ENCODE measurements around the gene PDGFA. TPM values are rescaled to one million over a fixed set of nuclear protein-coding genes. Genes with fewer than 3 reads are reported as not detected.

The PDGFA gene
- total and polyA plus RNA-seq, 12 donors: 2.9 to 28.6 (median 13.6) TPM

GRCh38 chr7:566100-566499 is 46.5 kb upstream of the PDGFA start:
- intact Hi-C loops (cut with DNase I): no loop called here
- peaks cover 3% of the 10 kb centered on the region for H3K27me3 ChIP-seq
- H3K36me3 ChIP-seq (replicated peaks in 1 of 2): no peaks in the 10 kb centered on the region
- no peak overlapping the region for H3K27ac ChIP-seq
- H3K4me3 ChIP-seq: no peak overlapping the region
- H3K4me1 ChIP-seq (replicated peaks in 1 of 2): peaks cover 0 to 4% of the 10 kb centered on the region in 2 donors
- no peak for TF ChIP-seq POLR2A (IDR thresholded peaks at IDR 0.05)
- TF ChIP-seq, protein P1, sequence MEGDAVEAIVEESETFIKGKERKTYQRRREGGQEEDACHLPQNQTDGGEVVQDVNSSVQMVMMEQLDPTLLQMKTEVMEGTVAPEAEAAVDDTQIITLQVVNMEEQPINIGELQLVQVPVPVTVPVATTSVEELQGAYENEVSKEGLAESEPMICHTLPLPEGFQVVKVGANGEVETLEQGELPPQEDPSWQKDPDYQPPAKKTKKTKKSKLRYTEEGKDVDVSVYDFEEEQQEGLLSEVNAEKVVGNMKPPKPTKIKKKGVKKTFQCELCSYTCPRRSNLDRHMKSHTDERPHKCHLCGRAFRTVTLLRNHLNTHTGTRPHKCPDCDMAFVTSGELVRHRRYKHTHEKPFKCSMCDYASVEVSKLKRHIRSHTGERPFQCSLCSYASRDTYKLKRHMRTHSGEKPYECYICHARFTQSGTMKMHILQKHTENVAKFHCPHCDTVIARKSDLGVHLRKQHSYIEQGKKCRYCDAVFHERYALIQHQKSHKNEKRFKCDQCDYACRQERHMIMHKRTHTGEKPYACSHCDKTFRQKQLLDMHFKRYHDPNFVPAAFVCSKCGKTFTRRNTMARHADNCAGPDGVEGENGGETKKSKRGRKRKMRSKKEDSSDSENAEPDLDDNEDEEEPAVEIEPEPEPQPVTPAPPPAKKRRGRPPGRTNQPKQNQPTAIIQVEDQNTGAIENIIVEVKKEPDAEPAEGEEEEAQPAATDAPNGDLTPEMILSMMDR (IDR thresholded peaks at IDR 0.05): no peak
- no peaks in the 10 kb centered on the region for H3K9me3 ChIP-seq (replicated peaks in 1 of 3)
- WGBS, 4 donors: 89 to 100% (median 96%) methylated on average over 1 of the region's 1 CpG
- no peak for DNase-seq

DNA sequence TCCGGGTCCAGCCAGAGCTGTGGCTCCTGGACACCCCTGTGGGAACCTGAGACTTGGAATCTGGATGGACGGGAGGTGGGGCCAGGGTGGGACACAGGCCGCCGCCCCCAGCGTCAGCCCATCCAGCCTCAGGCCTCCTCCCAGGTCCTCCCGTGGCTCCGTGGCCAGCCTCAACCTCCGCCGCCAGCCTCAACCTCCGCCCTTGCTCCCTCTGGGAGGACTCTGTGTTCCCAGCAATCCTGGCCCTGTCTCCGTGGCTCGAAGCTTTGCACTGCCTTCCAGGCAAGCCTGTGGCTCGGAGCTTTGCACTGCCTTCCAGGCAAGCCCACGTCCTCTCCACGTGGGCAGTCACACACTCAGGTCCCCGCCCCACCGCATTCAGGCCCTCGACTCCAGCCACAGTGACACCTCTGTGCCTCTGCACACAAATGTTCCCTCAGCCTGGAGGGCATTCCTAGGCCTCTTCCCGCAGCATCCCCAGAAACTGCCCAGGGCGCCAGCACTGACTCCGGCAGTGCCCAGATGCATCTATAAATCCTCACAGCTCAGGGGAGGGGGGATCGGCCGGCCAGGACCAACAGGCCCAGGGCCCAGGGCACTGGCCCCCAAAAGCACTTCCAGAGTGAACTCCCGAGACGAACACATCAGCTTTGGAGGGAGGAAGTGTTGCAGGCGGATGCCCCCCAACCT is 44.7 kb upstream of the PDGFA start:
- WGBS, 4 donors: 81 to 88% (median 86%) methylated on average over 17 to 26 of the region's 26 CpGs
- no peaks in the 10 kb centered on the region for H3K9me3 ChIP-seq (replicated peaks in 1 of 3)
- no peaks in the 10 kb centered on the region for H3K36me3 ChIP-seq (replicated peaks in 1 of 2)
- intact Hi-C loops (cut with DNase I): no loop called here
- H3K4me3 ChIP-seq: no peak overlapping the region
- peaks cover 0 to 4% of the 10 kb centered on the region in 2 donors for H3K4me1 ChIP-seq (replicated peaks in 1 of 2)
- H3K27me3 ChIP-seq: peaks cover 7% of the 10 kb centered on the region
- no peak for DNase-seq
- no peak for TF ChIP-seq POLR2A (IDR thresholded peaks at IDR 0.05)
- TF ChIP-seq, protein P1 (IDR thresholded peaks at IDR 0.05): no peak
- H3K27ac ChIP-seq: no peak overlapping the region

DNA sequence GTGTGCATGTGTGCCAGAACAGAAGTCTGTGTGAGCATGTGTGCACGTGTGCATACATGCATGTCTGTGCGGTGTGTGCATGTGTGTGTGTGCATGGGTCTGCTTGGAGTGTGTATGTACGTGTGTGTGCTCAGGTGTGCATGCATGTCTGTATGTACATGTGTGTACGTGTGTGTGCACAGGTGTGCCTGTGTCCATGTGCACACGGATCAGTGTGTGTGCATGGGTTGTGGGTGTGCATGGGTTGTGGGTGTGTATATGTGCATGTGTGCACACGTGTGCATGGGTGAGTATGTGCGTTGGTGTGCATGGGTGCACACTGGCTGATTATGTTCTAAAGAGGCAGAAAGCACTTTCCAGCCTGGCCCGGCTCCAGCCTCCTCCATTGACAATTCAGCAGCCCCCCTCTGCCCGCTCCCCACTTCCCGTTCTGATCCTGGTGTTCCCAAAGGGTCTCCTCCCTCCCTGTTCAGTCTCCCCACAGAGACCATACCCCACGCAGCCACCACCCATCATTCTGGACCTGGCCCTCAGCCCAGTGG is 44.1 kb upstream of the PDGFA start:
- H3K4me1 ChIP-seq (replicated peaks in 1 of 2): peaks cover 0 to 4% of the 10 kb centered on the region in 2 donors
- no peaks in the 10 kb centered on the region for H3K36me3 ChIP-seq (replicated peaks in 1 of 2)
- no peak for DNase-seq
- TF ChIP-seq POLR2A (IDR thresholded peaks at IDR 0.05): no peak
- TF ChIP-seq, protein P1 (IDR thresholded peaks at IDR 0.05): no peak
- no peak overlapping the region for H3K27ac ChIP-seq
- H3K4me3 ChIP-seq: no peak overlapping the region
- no peaks in the 10 kb centered on the region for H3K9me3 ChIP-seq (replicated peaks in 1 of 3)
- H3K27me3 ChIP-seq: peaks cover 11% of the 10 kb centered on the region
- intact Hi-C loops (cut with DNase I): no loop called here
- 79 to 87% (median 85%) methylated on average over 9 to 11 of the region's 11 CpGs for WGBS, 4 donors

GRCh38 chr7:562789-563628 is 43.4 kb upstream of the PDGFA start:
- Histone ChIP-seq H3K4me3 (no peak overlapping the region), H3K27ac (no peak overlapping the region), H3K36me3 (replicated peaks in 1 of 2) (no peaks in the 10 kb centered on the region), H3K27me3 (peaks cover 14% of the 10 kb centered on the region), H3K4me1 (replicated peaks in 1 of 2) (peaks cover 0 to 4% of the 10 kb centered on the region in 2 donors), H3K9me3 (replicated peaks in 1 of 3) (no peaks in the 10 kb centered on the region)
- intact Hi-C loops (cut with DNase I): no loop called here
- 88 to 93% (median 89%) methylated on average over 11 to 17 of the region's 17 CpGs for WGBS, 4 donors
- TF ChIP-seq POLR2A (IDR thresholded peaks at IDR 0.05): no peak
- TF ChIP-seq, protein P1 (IDR thresholded peaks at IDR 0.05): no peak
- DNase-seq: no peak
